H1 (cell line): ENCODE data around the gene PKDREJ. TPM values are rescaled to one million over a fixed set of nuclear protein-coding genes. Genes with fewer than 3 reads are reported as not detected.

Experiments
- GTF2F1 ChIP-seq: IDR thresholded peaks from 2 replicates; pipeline ENCODE4 v1.6.1; 2012; ENCODE audit warnings: low read depth, low read length, improper control_type of control experiment, borderline replicate concordance
- SIX5 ChIP-seq: IDR thresholded peaks from 2 replicates; pipeline ENCODE4 v1.6.1; 2011; ENCODE audit warnings: mild to moderate bottlenecking, low read depth, low read length
- SUZ12 ChIP-seq: fragments of 200-600 bp; sonication (generic); IDR thresholded peaks from 2 replicates; pipeline ENCODE4 v1.6.1; 2012; ENCODE audit warnings: mild to moderate bottlenecking, inconsistent platforms, low read length, moderate library complexity, mixed read lengths
- polyA plus RNA-seq, 7 experiments: library from polyadenylated mRNA; depleted of rRNA in 3 of 7; stranded (reverse) in 5 of 7; unstranded in 2 of 7; fragments of >200 nt in 5 of 7; fragments of 200-250 nt in 2 of 7; gene quantifications; 1 replicate in 5 of 7; 2 replicates in 1 of 7; 4 replicates in 1 of 7; pipeline versions ENCODE4 v1.2.1 to v1.2.3, GENCODE V29; 2011 to 2013; ENCODE audit warnings: missing spikeins in 2 of 7, mixed read lengths in 2 of 7
- total RNA-seq: library from RNA; stranded (reverse); fragmentation: NEBNext Ultra II Directional; extraction: Animal tissue kit (Norgen Biotek cat#: 25700); gene quantifications from 2 replicates; pipeline ENCODE4 v1.2.1, GENCODE V29; 2021

PKDREJ gene
- total and polyA plus RNA-seq, 2 of the 8 experiments (the other 6 are each of a cell fraction or from before 2014, with no cell fraction given), result 0.02 to 0.04 TPM

DNA sequence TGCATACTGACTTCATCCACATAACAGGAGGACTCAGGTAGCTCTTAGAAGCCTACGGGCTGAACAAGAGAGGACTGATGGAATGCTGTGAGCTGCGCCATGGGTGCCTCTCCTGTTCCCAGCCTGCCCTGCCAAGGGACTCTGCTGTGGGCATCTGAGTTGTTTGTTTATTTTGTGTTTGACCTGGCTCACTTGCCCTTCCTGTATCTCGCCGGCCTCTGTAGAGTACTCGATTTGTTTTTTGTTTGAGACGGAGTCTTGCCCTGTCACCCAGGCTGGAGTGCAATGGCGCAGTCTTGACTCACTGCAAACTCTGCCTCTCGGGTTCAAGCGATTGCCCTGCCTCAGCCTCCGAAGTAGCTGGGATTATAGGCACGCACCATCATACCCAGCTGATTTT is 6.4 kb upstream of the PKDREJ start (continued):
- no peak for TF ChIP-seq SIX5
- TF ChIP-seq SUZ12, result no peak
- TF ChIP-seq GTF2F1, result no peak
- TF ChIP-seq, all 59 proteins: peak for 0
